Body of pancreas (tissue), 4 donors: Measurements from ENCODE around the gene DCAF7.

Experiments used
- CTCF ChIP-seq, 7 experiments: fragments of 450-650 bp in 4 of 7; fragments of 200-600 bp in 3 of 7; sonication (generic) in 3 of 7; IDR thresholded peaks; one replicate each; pipeline ENCODE4 v1.5.1; 2016 to 2019; ENCODE audit warnings: antibody characterized with exemption in 7 of 7
- POLR2A ChIP-seq, 3 donors: fragments of 450-650 bp; IDR thresholded peaks; one replicate each; pipeline ENCODE4 v1.6.1; 2016; ENCODE audit warnings: antibody characterized with exemption in 3 of 3, mild to moderate bottlenecking in 2 of 3

GRCh38 chr17:63555500-63556156 is 5.4 kb downstream of the DCAF7 start:
- TF ChIP-seq CTCF (IDR thresholded peaks at IDR 0.05) (no peak), POLR2A (IDR thresholded peaks at IDR 0.05) (no peak)
